OCI-LY7 (cell line): ENCODE results near the gene PLA2G3. TPM values are rescaled to one million over a fixed set of nuclear protein-coding genes. Genes with fewer than 3 reads are reported as not detected.

ENCODE experiments used
- BruUV-seq: library from RNA; stranded (reverse); fragments of 400-500 nt; replicated peaks from 2 replicates; lab custom pipeline; 2021; lab: Mats Ljungman, UMichigan
- CTCF ChIA-PET: fragments of 300-600 bp; sonication (Branson Sonifier 250); formaldehyde crosslinking; loops from one replicate; lab custom pipeline; 2022; ENCODE audit warnings: antibody characterized with exemption; ENCODE audit not compliant: unreplicated experiment; lab: Charles Lee
- POLR2A ChIA-PET: fragments of 300-600 bp; sonication (Branson Sonifier 250); formaldehyde crosslinking; loops from one replicate; lab custom pipeline; 2022; ENCODE audit warnings: antibody characterized with exemption; lab: Charles Lee
- DNase-seq: peaks from one replicate; pipeline ENCODE4 v3.0.0-alpha.2; 2015; ENCODE audit warnings: low spot score
- H2AFZ ChIP-seq: fragments of 200-600 bp; sonication (generic), shearing (Covaris generic); 2 replicates; pipeline ENCODE4 v1.6.1; 2014; ENCODE audit warnings: mild to moderate bottlenecking, antibody characterized with exemption, low read length, moderate library complexity
- H3K27ac ChIP-seq: fragments of 200-600 bp; sonication (generic); 2 replicates; pipeline ENCODE4 v1.5.1; 2014; ENCODE audit warnings: mixed run types, low read depth, mild to moderate bottlenecking, moderate library complexity, low read length, inconsistent platforms; ENCODE audit not compliant: poor library complexity, severe bottlenecking
- H3K36me3 ChIP-seq: fragments of 200-600 bp; sonication (generic); 2 replicates; pipeline ENCODE4 v1.6.1; 2014; ENCODE audit warnings: mild to moderate bottlenecking, antibody characterized with exemption, low read length, moderate library complexity, mixed read lengths; ENCODE audit not compliant: insufficient read depth
- H3K4me1 ChIP-seq: fragments of 200-600 bp; sonication (generic); 2 replicates; pipeline ENCODE4 v1.5.1; 2014; ENCODE audit warnings: mild to moderate bottlenecking, low read length; ENCODE audit not compliant: insufficient read depth, poor library complexity, severe bottlenecking
- H3K4me2 ChIP-seq: fragments of 200-600 bp; sonication (generic); 2 replicates; pipeline ENCODE4 v1.6.1; 2014; ENCODE audit warnings: mild to moderate bottlenecking, low read length
- H3K4me3 ChIP-seq: fragments of 200-600 bp; sonication (generic); 2 replicates; pipeline ENCODE4 v1.5.1; 2014; ENCODE audit warnings: mild to moderate bottlenecking, low read depth, low read length; ENCODE audit not compliant: poor library complexity, severe bottlenecking
- H3K79me2 ChIP-seq: fragments of 200-600 bp; sonication (generic); 2 replicates; pipeline ENCODE4 v1.6.1; 2016; ENCODE audit warnings: low read depth, mild to moderate bottlenecking, low read length, moderate library complexity, mixed read lengths; ENCODE audit not compliant: insufficient read depth
- H3K9me2 ChIP-seq: fragments of 200-600 bp; sonication (generic); 2 replicates; pipeline ENCODE4 v1.6.1; 2016; ENCODE audit warnings: mild to moderate bottlenecking, low read length, mixed read lengths; ENCODE audit not compliant: insufficient read depth
- H3K9me3 ChIP-seq: fragments of 200-600 bp; sonication (generic); 2 replicates; pipeline ENCODE4 v1.6.1; 2014; ENCODE audit warnings: mild to moderate bottlenecking, mixed run types, low read length, mixed read lengths
- H4K20me1 ChIP-seq: fragments of 200-600 bp; sonication (generic); 2 replicates; pipeline ENCODE4 v1.6.1; 2014; ENCODE audit warnings: mild to moderate bottlenecking, antibody characterized with exemption, low read length, moderate library complexity, mixed read lengths; ENCODE audit not compliant: insufficient read depth
- EZH2phosphoT487 ChIP-seq: fragments of 200-600 bp; sonication (generic); IDR thresholded peaks from 2 replicates; pipeline ENCODE4 v1.6.1; 2018; ENCODE audit warnings: low read depth, borderline replicate concordance, mild to moderate bottlenecking, mixed run types, antibody characterized with exemption, low read length, moderate library complexity, mixed read lengths
- intact Hi-C: fragments of 100-400 bp; cut with micrococcal nuclease; formaldehyde crosslinking; loops from one replicate; pipeline ENCODE4 v1.10.0; 2022; ENCODE audit not compliant: unreplicated experiment
- total RNA-seq, 2 experiments: library from RNA; depleted of rRNA in 1 of 2; stranded (reverse); fragments of >200 nt in 1 of 2; shearing (Covaris generic) in 1 of 2; gene quantifications; 2 replicates each; pipeline ENCODE4 v1.2.3, GENCODE V29; 2014 to 2022
- TF ChIP-seq, protein P1 (sequence below): fragments of 200-600 bp; sonication (generic); conservative IDR thresholded peaks from 2 replicates; pipeline ENCODE4 v1.5.1; 2014; ENCODE audit warnings: mild to moderate bottlenecking, antibody characterized with exemption, low read length, moderate library complexity, mixed read lengths

Gene PLA2G3
- total RNA-seq, 2 experiments from 2014 or later = not detected

GRCh38 chr22:31100762-31101525, 39.4 kb downstream of the PLA2G3 start:
- Histone ChIP-seq H4K20me1 (no peaks in the 10 kb centered on the region), H3K79me2 (no peaks in the 10 kb centered on the region), H3K4me1 (no peaks in the 10 kb centered on the region), H3K4me3 (no peak overlapping the region), H3K36me3 (no peaks in the 10 kb centered on the region), H3K9me2 (no peaks in the 10 kb centered on the region), H2AFZ (no peak overlapping the region), H3K27ac (no peak overlapping the region), H3K4me2 (no peak overlapping the region), H3K9me3 (no peaks in the 10 kb centered on the region)
- intact Hi-C loops = no loop called here
- no TSS peak for BruUV-seq
- ChIA-PET CTCF (no interaction called here), POLR2A (no interaction called here)
- TF ChIP-seq, protein P1, sequence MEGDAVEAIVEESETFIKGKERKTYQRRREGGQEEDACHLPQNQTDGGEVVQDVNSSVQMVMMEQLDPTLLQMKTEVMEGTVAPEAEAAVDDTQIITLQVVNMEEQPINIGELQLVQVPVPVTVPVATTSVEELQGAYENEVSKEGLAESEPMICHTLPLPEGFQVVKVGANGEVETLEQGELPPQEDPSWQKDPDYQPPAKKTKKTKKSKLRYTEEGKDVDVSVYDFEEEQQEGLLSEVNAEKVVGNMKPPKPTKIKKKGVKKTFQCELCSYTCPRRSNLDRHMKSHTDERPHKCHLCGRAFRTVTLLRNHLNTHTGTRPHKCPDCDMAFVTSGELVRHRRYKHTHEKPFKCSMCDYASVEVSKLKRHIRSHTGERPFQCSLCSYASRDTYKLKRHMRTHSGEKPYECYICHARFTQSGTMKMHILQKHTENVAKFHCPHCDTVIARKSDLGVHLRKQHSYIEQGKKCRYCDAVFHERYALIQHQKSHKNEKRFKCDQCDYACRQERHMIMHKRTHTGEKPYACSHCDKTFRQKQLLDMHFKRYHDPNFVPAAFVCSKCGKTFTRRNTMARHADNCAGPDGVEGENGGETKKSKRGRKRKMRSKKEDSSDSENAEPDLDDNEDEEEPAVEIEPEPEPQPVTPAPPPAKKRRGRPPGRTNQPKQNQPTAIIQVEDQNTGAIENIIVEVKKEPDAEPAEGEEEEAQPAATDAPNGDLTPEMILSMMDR = no peak
- no peak for DNase-seq

DNA sequence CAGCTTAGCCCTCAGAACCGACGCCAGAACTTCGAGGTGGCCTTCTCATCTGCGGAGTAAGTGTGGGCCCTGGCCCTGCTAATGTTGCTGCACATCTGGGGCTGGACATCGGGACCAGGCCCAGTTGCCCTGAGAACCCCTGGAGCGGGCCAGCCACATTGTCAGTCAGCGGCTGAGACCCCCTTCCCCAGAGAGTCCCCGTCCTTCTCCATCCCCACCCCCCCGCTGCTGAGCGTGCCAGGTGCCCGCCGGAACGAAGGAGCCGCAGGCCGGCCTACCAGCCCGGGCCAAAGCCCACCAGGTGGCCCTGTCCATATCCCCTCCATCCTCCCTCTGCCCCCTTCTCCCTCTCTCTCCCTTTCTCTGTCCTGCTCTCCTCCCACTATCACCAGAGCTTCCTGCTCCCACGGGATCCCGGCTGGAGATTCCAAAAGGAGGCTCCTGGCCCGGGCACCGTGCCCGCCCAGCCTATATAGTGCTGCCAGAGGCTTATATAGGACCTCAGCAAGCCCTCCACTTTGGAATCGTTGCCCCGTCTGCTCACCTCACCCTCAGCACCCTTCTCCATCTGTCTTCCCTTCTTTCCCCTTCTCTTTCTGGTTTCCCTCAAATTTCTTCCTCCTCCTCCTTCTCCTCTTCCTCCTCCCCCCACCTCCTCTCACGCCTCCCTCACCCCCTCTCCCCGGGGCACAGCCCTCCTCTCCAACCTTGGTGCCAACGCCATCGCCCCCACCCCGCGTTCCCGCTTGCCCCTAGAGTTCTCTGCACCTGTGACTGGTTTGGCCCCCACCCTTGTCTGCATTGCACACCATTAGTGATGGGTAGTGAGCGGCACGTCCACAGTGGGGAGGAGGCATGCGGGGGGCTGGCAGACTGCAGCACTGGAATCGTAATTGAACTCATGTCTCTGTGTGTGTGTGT, 40.2 kb downstream of the PLA2G3 start:
- BruUV-seq = no TSS peak
- no peak for TF ChIP-seq EZH2phosphoT487
- TF ChIP-seq, protein P1 = no peak
- Histone ChIP-seq H4K20me1 (no peaks in the 10 kb centered on the region), H2AFZ (no peak overlapping the region), H3K36me3 (no peaks in the 10 kb centered on the region), H3K4me3 (no peak overlapping the region), H3K4me2 (no peak overlapping the region), H3K9me3 (no peaks in the 10 kb centered on the region), H3K4me1 (no peaks in the 10 kb centered on the region), H3K9me2 (no peaks in the 10 kb centered on the region), H3K27ac (no peak overlapping the region), H3K79me2 (no peaks in the 10 kb centered on the region)
- DNase-seq = no peak
- intact Hi-C loops = no loop called here
- POLR2A ChIA-PET = no interaction called here
- CTCF ChIA-PET = no interaction called here

- BruUV-seq = no TSS peak
- Histone ChIP-seq H3K36me3 (no peaks in the 10 kb centered on the region), H3K9me3 (no peaks in the 10 kb centered on the region), H4K20me1 (no peaks in the 10 kb centered on the region), H3K4me1 (no peaks in the 10 kb centered on the region), H3K9me2 (no peaks in the 10 kb centered on the region), H3K79me2 (no peaks in the 10 kb centered on the region), H3K4me3 (no peak overlapping the region), H3K4me2 (no peak overlapping the region), H3K27ac (no peak overlapping the region), H2AFZ (no peak overlapping the region)
- DNase-seq = no peak
- CTCF ChIA-PET = no interaction called here
- TF ChIP-seq, protein P1 = no peak
- no peak for TF ChIP-seq EZH2phosphoT487
- POLR2A ChIA-PET = no interaction called here
- intact Hi-C loops = no loop called here
Observed at GRCh38 chr22:31099386-31099785, 40.9 kb downstream of the PLA2G3 start.
